HG02610 (cell line): ENCODE data around the gene STAM.

Experiments
- ATAC-seq: cut with Tn5 transposase; IDR thresholded peaks from one replicate; pipeline ENCODE4 v1.9.1; 2021; ENCODE audit warnings: mild to moderate bottlenecking, moderate library complexity; ENCODE audit not compliant: unreplicated experiment

The STAM gene

DNA sequence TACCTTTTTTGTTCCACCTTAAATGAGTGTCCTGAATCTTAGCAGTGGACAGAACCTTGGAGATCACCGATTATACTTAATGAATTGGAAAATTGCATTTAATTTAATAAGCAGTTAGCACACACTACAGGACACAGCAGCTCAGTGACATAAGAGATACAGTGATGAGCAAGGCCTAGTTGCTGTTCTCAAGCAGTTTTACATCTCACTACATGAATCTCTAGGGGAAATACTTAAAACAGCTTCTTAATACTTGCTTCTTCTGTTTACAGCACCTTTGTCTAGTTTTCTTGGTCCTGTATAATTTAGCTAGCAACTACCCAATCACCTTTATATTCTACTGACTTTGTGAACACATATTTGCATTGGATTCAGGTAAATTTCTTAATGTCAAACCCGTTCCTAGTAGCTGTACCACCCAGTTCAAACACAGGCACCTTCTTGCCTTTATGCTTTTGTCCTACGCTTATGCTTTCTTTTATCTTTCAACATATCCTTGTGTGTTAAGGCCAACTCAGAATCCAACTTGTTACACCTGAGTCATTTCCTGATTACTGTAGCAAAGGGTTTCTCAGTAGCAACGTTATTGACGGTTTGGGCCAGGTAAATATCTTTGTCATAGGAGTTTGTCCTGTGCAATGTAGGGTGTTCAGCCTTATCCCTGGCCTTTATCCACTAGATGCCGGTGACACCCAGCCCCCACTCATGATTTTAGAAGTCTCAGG, 1.8 kb downstream of the STAM start:
- peak; percentile 35 for ATAC-seq

DNA sequence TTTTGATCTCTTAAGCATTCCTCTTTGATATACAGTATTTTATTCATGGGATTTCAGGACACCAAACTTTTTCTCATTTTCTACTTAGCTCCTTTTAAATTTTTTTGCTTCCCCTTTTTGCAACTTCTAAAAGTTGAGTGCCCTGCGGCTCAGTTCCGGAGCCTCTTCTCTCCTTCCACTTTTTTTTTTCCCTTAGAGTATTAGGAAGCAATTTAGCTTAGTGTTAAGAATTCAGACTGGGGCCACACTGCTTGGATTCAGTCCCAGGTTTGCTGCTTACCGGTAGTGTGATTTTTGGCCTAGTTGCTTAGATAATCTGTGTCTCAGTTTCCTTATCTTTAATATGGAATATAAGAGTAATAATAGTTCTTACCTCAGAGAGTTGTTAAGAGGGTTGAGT, 3.4 kb downstream of the STAM start:
- no peak for ATAC-seq

DNA sequence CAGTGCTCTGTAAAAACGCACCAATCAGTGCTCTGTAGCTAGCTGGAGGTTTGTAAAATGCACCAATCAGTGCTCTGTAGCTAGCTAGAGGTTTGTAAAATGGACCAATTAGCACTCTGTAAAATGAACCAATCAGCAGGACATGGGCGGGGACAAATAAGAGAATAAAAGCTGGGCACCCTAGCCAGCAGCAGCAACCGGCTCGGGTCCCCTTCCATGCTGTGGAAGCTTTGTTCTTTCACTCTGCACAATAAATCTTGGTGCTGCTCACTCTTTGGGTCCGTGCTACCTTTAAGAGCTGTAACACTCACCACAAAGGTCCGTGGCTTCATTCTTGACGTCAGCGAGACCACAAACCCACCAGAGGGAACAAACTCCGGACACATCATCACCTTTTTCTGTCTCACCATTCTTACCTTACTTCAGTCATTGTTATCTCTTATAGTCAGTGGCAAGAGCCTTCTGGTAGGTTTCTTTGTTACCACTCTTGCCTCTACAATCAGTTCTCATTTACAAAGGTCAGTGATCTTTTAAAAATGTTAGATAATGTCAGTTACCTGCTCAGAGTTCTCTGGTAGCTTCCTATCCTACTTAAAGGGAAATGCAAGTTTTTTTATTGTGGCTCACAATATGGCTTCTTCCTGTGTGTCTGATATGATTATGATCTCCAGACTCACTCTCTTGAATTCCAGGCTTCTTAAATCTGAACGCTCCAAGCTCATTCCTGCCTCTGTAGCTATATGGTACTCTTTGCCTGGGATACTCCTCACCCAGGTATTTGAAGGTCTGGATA, 4.5 kb downstream of the STAM start:
- ATAC-seq, result peak; percentile 30

DNA sequence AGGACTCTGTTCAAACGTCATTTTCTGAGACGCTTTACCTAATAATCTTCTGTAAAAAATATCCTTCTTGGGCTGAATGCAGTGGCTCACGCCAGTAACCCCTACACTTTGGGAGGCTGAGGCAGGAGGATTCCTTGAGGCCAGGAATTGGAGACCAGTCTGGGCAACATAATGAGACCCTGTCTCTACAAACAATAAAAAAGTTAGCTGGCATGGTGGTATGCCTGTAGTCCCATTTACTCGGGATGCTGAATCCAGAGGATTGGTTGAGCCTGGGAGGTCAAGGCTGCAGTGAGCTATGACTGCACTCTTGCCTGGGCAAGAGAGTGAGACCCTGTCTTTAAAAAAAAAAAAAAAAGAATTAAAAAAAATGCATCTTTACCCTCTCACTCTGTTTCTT, 5.1 kb downstream of the STAM start:
- no peak for ATAC-seq

DNA sequence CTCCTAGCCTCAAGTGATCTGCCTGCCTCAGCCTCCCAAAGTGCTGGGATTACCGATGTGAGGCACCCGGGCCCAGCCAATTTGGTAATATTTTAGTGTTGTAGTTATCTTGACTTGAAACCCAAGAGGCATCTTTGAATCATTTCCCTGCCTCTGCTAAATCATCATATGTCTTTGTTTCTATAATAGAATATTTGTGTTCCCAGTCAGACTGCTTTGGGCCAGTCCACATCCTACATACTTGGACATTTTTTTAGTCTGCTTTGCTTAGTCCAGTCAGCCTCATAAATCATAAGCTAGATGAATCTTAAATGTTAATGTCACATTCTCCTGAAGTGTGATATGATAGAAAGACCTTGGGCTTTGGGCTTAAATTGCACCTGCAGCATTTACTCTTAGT, 5.9 kb downstream of the STAM start:
- no peak for ATAC-seq

DNA sequence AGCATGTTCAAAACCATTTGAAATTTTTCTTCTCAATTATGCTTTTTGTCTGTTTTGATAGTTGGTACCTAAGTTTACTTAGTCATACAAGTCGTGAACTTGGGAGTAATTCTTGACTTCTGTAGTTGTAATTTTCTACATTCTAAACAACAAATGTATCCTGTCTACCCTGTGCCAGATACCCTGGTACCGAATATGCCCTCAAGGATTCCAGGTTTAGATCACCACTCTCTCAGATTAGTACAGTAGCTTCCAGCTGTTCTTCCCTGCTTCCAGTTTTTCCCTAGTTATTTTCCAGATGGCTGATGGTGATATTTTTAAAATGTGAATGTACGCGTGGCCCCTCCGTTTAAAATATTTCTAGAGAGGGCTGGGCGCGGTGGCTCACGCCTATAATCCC, 6.5 kb downstream of the STAM start:
- no peak for ATAC-seq

DNA sequence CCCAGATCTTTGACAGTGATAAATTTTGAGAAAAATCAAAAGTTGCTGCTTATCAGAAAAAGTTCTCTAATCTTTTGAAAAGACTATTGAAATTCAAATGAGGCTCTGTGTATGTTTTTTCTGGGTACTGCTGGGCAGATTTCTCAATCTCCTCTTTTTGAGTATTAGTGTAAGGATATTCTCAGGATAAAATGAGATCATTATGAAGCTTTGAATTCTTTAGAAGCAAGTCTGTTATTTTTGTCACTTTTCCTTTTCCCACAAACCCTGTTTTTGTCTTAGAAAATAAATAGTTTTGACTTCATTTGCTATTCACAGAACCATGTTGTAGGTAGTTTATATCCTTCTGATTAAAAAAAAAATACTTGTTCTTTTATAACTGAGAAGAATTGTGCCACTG, 7.9 kb downstream of the STAM start:
- ATAC-seq, result no peak

DNA sequence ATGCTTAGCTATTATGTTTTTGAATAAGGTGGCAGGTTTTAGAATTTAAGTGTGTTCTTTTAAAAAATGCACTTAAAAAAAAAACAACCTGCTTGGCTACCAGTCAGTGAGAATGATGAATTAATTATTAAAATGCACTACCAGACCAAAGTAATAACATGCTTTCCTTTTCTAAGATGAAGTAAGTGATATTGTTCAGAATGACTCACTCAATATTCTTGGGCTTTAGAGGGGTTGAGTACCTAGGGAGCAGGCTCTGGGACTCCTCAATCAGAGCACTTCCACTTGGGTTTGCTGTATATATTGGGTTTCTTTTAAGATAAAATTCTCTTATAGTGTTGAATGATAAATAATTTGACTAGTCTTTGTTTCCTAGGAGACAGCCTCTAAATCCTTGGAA, 8.6 kb downstream of the STAM start:
- ATAC-seq, result peak; percentile 36

DNA sequence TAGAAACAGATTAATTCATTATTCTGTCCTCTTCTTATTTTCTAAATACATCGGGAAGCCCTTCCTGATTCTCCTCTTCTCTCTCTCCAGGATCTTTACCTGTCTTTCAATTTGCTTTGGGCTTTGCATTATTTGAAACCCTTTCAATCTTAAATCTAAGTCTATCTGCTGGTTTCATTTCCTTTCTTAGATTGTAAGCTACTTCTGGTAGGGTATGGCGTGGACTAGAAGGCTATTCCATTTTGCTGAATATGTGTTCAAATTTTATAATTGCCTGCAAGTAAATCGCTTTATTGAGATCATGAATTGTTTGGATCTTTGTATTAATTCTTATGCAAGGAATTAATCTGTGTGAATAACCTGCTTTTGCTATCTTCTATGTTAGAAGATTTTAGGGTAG, 11.1 kb downstream of the STAM start:
- no peak for ATAC-seq

DNA sequence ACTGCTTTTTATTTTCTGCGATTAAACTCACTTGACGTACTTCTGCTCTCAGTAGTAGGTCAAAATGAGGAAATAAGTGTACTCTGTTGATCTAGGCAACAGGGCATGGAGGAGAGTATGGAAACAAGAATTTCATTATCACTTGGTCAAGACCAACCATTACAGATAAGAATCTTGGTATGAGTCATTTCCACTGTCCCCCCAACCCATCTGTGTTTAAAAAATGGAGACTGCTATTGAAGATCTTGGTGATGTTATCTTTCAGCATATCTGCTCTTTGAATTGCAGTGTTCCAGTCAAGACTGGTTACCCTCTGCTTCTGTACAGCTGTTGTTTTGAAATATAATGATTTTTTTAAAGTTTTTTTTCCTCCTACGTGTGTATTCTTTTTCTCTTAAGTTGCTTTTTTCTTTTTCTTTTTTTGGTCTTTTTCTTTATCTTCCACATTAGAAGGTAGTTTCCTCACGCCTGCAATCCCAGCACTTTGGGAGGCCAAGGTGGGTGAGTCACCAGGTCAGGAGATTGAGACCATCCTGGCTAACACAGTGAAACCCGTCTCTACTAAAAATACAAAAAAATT, 11.7 kb downstream of the STAM start:
- peak; percentile 93 for ATAC-seq

DNA sequence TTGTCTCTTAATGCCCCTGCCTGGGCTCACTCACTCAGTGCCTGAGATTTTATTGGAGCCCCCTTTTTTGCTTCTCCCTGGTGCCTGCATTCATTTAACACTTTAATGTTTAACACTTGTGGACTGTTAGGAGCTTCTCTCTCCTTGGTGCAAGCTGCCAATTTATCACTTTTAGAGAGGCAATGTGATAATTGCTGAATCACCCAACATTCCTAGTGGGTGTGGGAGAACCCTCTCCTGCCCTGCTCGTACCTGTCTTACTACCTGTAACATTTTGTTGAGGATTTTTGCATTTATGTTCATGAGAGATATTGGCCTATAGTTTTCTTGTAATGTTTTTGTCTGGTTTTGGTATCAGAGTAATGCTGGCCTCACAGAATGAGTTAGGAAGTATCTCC, 13.2 kb downstream of the STAM start:
- no peak for ATAC-seq

DNA sequence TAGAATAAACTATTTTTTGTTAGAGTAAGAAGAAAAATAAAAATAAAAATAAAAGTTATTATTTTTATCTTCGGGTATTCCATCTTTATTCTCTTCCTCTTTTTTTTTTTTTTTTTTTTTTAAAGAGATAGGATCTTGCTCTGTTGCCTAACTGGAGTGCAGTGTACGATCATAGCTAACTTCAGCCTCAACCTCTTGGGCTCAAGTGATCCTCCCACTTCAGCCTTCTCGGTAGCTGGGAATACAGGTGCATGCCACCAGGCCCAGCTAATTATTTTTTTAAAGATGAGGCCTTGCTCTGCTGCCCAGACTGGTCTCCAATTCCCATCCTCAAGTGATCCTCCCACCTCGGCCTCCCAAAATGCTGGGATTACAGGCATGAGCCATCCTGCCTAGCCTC, 15.4 kb downstream of the STAM start:
- ATAC-seq, result no peak

DNA sequence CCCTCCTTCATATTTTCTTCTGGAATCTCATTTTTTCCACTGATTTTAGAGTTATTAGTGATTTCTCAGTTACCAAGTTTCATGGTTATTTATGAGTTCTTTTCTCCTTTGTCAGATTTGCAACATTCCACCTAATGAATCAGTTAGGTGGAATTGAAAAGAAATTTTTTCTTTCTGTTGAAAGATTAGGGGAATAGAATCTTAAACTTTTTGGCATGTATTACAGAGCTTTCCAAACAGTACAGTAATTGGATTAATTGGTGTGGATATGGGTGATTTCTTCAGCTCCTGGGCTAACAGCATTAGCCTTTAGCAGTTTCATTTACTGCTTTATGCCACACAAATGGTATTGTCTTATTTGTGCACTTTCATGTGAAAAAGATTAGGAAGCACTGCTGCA, 17.0 kb downstream of the STAM start:
- no peak for ATAC-seq

DNA sequence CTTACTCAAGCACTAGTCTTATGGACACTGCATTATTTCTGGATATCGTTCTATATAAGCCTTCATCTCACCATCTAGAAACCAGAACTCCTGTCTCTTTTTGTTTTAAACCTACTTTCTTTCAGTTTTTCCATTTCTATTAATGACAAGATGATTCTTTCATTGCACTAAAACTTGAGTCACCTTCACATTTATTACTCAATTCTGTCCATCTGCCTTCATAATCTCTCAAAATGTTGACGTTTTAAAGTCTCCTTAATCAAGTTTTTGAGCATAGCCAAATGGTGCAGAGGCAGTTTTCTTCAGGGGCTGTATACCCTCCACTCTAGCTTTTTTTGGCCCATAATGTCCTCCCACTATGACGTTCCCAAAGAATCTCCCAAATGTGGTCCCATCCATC, 17.6 kb downstream of the STAM start:
- ATAC-seq, result no peak

DNA sequence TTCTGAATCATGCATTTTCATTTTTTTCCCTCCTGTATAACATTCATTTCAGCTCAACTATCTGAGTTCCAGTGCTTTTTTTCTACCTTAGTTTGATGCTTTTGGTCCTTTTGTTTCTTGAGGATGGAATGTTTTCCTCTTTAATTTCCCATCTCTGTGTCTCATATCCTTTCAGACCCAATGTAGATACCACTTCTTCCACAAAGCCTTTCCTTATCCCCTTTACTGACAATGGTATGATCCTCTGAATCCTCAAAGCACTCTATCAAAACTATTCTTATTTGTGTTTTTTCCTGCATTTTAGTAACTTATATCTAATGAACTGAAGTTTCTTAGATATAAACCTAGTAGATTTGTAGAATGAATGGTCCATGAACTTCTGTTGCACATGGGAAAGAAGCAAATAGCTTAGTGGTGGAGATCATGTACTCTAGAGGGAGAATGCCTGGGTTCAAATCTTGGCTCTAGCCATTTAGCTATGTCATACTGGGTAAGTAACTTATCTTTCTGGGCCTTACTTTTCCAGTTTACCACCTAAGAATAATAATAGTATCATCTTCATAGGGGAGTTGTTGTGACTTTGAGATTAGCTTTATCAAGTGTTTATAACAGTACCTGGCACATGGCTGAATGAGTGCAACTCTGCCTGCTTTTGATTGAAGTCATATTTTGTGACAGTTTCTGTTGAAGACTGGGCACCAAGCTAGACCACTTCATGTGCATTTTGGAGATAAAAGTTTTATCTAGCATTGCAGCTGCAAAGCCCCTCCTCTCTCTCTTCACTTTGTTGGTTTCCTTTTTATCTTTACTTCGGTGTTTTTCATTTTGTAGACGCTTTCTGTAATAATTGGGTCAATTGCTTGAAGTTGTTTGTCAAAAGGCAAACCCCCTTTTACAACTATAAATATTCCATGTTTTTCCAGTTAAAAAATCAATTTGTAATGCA, 18.5 kb downstream of the STAM start:
- no peak for ATAC-seq

DNA sequence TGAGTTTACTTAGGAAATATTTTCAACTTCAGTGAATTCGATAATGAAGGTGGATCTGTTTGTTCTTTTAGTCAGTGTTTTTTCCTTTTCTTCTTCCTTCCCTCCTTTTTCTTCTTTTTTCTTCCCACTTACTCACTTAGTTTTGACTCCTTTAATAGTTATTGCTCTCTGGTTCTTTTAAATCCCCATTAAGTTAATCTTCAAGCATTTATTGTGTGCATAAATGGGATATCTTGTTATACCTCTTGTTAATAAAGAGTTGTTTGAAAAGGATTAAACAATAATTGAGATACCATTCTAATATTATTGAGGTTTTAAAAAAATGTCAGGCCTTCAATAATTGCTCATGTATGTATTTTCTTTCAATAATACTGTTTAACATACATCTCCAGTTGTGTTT, 19.5 kb downstream of the STAM start:
- ATAC-seq, result no peak

DNA sequence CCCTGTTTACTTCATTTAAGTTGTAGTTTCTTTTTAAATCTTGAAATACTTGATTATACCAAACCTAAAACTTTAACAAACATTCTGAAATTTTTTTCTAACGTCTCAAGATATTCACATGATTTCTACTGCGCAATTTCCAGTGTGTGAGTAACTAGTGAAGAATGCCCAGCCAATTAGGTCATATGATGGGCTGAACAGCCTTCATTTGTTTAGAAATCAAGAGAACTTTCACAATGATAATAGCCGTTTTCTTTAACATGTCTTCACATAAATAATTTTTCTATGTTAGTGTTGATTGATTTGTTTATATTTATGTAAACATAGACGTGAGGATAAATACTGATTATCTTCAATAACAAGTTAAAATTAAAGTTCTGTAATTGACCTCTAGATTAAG, 21.8 kb downstream of the STAM start:
- ATAC-seq, result no peak

DNA sequence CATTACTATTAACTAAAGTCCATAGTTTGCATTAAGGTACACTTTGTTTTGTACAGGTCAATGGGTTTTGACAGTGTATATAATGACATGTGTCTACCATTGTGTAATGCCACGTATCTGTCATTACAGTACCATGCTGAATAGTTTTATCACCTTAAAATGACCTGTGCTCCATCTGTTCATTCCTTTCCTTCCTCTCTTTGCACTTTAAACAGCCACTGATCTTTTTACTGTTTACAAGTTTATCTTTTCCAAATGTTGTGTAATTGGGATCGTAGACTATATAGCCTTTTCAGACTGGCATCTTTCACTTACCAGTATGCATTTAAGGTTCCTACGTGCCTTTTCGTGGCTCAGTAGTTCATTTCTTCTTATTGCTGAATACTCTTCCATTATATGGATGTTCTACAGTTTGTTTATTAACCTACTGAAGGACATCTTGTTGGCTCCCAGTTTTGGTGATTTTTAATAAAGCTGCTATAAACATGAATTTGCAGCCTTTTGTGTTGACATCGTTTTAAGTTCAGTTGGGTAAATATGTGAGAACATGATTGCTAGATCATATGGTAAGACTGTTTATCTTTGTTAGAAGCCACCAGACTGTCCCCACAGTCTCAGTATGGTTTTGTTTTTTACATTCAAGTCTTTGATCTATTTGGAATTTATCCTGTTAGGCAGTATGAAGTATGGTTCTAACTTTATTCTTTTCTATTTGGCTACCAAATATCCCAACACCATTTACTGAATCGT, 24.7 kb downstream of the STAM start:
- peak; percentile 36 for ATAC-seq

DNA sequence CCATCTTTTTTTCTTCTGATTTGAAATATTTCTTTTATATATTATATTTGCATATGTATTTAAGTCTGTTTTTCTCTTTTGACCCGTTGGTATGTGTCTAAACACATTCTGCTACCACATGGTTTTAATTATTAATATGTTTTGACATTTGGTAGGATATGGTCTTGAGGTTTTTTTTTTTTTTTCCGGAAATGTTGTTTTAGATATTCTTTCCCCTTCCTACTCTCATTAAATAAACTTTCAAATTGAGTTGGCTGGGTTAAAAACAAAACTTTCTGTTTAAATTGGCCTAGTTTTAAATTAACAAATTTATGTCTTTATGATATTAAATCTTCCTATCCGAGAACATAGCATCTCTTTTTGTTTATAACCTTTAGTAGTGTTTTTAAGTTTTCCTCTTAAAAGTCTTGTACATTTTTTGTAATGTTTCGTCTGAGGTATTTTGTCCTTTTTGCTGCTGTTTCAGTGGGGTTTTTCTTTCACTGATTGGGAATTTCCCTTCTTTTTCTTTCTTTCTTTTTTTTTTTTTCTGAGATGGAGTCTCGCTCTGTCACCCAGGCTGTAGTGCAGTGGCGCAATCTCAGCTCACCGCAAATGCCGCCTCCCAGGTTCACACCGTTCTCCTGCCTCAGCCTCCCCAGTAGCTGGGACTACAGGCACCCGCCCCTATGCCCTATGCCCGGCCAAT, 25.4 kb downstream of the STAM start:
- ATAC-seq, result peak; percentile 74

DNA sequence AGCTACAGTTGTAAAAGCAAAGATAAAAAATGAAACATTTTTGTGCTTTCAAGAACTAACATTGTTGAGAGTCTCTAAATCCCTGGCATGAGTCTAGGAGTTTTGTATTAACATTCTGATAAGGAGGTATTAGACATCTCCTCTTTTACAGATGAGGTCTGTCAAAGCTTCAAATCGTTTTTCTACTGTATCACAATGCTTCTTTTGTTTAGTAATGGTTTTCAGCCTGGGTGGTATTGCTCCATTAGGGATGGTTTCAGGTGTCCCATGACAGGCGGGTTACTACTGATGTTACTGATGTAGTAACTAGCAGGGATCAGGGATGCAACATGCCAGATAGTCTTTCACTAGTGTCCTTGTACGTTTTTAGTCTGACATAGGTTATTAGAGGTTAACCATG, 27.4 kb downstream of the STAM start:
- no peak for ATAC-seq
